Bronchial epithelial cell (primary cell): ENCODE data around the gene CRNKL1. TPM values are rescaled to one million over a fixed set of nuclear protein-coding genes. Genes with fewer than 3 reads are reported as not detected.

Source experiments
- DNase-seq: peaks from one replicate; pipeline ENCODE4 v3.0.0-alpha.2; 2010; ENCODE audit warnings: low read depth
- FAIRE-seq: peaks from 2 replicates; lab custom pipeline; 2011; peaks lifted over from hg19 to GRCh38; lab: Jason Lieb, UNC
- H3K27me3 ChIP-seq: 2 replicates; pipeline ENCODE4 v1.5.1; 2011; ENCODE audit warnings: low read length; ENCODE audit not compliant: control insufficient read depth, insufficient read depth
- H3K36me3 ChIP-seq: 2 replicates; pipeline ENCODE4 v1.5.1; 2011; ENCODE audit warnings: low read length; ENCODE audit not compliant: control insufficient read depth, insufficient read depth
- H3K4me3 ChIP-seq: 2 replicates; pipeline ENCODE4 v1.5.1; 2011; ENCODE audit warnings: mild to moderate bottlenecking, low read depth, low read length, control low read depth
- total RNA-seq: library from RNA; depleted of rRNA; stranded (reverse); fragments of >200 nt; gene quantifications from 2 replicates; pipeline ENCODE4 v1.2.1, GENCODE V29; 2014
- TF ChIP-seq, protein P1 (sequence below): IDR thresholded peaks from 2 replicates; pipeline ENCODE4 v1.5.1; 2011; ENCODE audit warnings: mild to moderate bottlenecking, moderate library complexity, low read length, control low read depth, inconsistent platforms; ENCODE audit not compliant: insufficient read depth, severe bottlenecking

Gene CRNKL1
- total RNA-seq, 1 donor from 2014 or later: 14.0 TPM

DNA sequence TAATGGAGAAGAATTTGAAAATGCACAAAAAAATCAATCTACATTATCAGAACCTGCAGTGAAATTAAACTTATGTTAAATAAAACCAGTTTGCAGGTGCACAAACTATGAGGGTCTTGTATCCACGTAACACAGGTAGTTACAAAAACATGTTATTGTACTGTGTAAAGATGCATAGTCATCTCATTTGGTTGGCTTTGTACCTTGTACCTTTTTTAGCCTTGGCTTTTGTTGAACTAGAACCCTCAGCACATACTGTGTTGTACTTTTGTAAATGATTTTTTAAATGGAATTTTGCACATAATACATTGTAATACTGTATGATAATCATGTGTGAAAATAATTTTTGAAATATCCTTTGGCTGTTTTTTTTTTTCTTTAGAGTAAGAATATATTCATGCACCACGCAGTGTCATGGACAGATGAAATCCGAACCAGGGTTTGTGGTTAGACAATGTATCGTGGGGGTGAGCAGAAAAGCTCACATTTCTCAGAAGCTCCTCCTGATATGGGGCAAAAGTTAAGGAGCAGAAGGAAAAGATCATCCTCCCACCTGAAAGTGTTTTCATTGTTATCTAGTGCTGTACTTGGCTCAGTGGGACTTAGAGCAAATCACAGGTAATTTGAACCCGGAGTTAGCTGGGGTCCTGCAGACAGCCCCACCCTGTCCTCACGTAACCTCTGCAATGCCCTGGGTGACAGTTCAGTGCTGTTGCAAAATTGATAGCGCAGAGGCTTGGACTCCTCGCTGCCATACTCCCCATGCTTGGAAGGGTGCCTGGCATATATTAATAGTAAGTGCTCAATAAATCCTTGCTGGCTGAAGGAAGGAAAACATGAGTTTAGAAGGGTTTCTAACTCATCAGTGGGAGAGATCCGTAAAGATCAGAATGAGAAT lies 49.9 kb downstream of the CRNKL1 start:
- H3K36me3 ChIP-seq: peaks cover 22% of the 10 kb centered on the region
- no peak for FAIRE-seq
- TF ChIP-seq, protein P1, sequence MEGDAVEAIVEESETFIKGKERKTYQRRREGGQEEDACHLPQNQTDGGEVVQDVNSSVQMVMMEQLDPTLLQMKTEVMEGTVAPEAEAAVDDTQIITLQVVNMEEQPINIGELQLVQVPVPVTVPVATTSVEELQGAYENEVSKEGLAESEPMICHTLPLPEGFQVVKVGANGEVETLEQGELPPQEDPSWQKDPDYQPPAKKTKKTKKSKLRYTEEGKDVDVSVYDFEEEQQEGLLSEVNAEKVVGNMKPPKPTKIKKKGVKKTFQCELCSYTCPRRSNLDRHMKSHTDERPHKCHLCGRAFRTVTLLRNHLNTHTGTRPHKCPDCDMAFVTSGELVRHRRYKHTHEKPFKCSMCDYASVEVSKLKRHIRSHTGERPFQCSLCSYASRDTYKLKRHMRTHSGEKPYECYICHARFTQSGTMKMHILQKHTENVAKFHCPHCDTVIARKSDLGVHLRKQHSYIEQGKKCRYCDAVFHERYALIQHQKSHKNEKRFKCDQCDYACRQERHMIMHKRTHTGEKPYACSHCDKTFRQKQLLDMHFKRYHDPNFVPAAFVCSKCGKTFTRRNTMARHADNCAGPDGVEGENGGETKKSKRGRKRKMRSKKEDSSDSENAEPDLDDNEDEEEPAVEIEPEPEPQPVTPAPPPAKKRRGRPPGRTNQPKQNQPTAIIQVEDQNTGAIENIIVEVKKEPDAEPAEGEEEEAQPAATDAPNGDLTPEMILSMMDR: no peak

DNA sequence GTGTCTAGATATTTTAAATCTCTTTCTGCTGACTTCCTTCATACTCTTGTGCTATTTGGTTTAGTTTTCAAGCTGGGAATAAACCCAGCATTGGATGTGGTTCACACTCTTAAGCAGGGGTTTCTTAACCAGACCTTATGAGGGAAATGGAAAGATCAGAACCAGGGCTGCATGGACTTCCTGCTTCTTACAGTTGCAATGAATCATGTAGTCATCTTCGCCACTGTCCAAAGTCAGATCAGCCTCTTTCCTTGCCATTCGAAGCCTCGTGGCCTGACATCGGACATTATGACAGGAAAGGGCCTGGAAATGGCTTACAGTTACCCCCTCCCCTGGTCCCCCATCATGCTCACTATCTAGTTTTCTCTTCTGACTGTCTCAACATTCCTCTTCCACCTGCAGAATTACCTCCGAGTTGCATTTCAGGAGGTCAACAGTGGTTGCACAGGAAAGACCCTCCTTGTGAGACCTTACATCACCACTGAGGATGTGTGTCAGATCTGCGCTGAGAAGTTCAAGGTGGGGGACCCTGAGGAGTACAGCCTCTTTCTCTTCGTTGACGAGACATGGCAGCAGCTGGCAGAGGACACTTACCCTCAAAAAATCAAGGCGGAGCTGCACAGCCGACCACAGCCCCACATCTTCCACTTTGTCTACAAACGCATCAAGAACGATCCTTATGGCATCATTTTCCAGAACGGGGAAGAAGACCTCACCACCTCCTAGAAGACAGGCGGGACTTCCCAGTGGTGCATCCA lies 51.9 kb downstream of the CRNKL1 start:
- no peak overlapping the region for H3K4me3 ChIP-seq
- no peak for FAIRE-seq
- DNase-seq: no peak
- H3K36me3 ChIP-seq: peaks cover 32% of the 10 kb centered on the region
- TF ChIP-seq, protein P1: no peak
- H3K27me3 ChIP-seq: no peaks in the 10 kb centered on the region

More for the DNA sequence above, 49.9 kb downstream of the CRNKL1 start:
- H3K27me3 ChIP-seq: no peaks in the 10 kb centered on the region
- DNase-seq: no peak
- no peak overlapping the region for H3K4me3 ChIP-seq

DNA sequence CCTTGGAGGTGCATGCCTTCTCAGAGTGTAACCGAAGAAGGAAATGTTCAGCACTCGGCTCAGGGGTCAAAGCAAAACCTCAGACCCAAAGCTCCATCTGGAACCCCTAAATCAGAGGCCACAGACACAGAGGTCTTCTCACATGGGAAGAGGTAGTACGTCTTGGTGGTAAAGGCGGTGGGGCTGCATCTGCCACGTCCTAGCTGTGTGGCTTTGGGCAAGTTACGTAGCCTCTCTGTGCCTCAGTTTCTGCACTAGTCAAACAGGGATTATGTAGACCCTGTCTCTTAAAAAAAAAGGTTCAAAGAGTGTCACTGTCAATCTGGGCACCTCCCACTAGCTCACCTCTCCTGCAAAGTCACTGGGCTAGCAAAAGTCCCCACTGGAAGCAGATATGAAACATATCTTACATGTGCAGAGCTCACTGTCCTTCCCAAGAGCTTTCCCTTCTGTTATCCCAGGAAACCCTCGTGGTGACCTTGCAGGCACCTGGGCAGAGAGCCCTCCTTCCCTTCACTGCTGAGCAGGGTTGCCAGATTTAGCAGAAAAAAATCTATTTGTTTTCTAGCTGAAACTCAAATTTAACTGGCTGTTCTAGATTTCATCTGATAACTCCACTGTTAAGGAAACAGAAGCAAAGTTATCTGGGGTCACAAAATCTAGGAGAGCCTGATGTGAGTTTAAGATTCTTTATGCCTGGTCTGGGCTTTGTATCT lies 53.1 kb downstream of the CRNKL1 start:
- TF ChIP-seq, protein P1: no peak
- Histone ChIP-seq H3K36me3 (peaks cover 37% of the 10 kb centered on the region), H3K27me3 (no peaks in the 10 kb centered on the region), H3K4me3 (no peak overlapping the region)
- DNase-seq (no peak), FAIRE-seq (no peak)

DNA sequence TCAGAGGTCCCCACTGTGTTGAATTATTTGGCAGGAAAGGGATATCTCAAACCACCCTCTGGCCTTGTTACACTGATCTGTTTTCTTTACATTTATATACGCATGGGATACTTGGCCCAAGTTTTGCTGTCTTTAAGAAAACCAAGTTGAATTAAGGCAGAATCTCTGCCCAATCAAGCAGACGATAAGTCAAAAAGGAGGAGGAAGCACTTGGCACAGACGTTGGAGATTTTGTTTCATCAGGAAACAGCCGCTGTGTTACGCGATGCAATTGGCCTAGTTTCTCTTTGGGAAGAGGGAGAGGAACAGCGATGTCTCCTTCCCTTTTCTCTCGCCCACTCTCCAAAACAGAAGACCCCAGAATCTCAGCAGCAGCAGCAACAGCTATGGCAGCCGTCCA lies 55.3 kb downstream of the CRNKL1 start:
- Histone ChIP-seq H3K4me3 (no peak overlapping the region), H3K27me3 (no peaks in the 10 kb centered on the region), H3K36me3 (peaks cover 36% of the 10 kb centered on the region)
- FAIRE-seq (no peak), DNase-seq (no peak)
- TF ChIP-seq, protein P1: no peak

DNA sequence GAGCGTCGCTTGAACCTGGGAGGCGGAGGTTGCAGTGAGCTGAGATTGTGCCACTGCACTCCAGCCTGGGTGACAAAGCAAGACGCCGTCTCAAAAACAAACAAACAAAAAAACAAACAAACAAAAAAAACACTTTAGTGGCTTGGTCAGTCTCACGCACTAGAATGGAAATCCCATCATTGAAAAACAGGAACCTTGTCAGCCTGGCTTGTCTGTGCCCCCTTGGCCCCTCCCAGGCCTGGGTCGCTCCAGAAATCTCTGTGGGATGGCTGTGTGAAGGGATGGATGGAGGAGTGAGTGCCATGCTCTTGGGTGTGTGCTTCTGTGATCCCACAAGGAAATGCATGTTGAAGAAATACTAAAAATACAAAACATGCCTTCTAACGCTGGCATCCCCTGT lies 56.0 kb downstream of the CRNKL1 start:
- TF ChIP-seq, protein P1: no peak
- no peak for DNase-seq
- no peak for FAIRE-seq
- Histone ChIP-seq H3K36me3 (peaks cover 37% of the 10 kb centered on the region), H3K27me3 (no peaks in the 10 kb centered on the region), H3K4me3 (no peak overlapping the region)
